HG03280 (cell line): ENCODE data around the gene ADGB.
"Not testable (repeated sequence)": the region's sequence is repeated elsewhere in the genome, so short reads cannot be mapped to it uniquely, and the experiment has no call there.

ENCODE experiments used
- ATAC-seq: cut with Tn5 transposase; IDR thresholded peaks from one replicate; pipeline ENCODE4 v1.9.1; 2021; ENCODE audit warnings: mild to moderate bottlenecking, moderate library complexity; ENCODE audit not compliant: unreplicated experiment

ADGB gene

GRCh38 chr6:146814148-146814750, 215.5 kb downstream of the ADGB start:
- no peak for ATAC-seq

- not testable (repeated sequence) for ATAC-seq
These were observed 217.0 kb downstream of the ADGB start for GRCh38 chr6:146815511-146816462.

- no peak for ATAC-seq
These were observed 221.0 kb downstream of the ADGB start for GRCh38 chr6:146819596-146820320.

- no peak for ATAC-seq
These were observed 228.6 kb downstream of the ADGB start for GRCh38 chr6:146827216-146827928.

GRCh38 chr6:146829792-146830565, 231.2 kb downstream of the ADGB start:
- no peak for ATAC-seq

GRCh38 chr6:146833157-146833556, 234.4 kb downstream of the ADGB start:
- ATAC-seq: no peak

- no peak for ATAC-seq
These were observed 241.4 kb downstream of the ADGB start for GRCh38 chr6:146840216-146840615.

- ATAC-seq: no peak
These were observed 241.9 kb downstream of the ADGB start for GRCh38 chr6:146840641-146841040.

GRCh38 chr6:146847426-146847825, 248.7 kb downstream of the ADGB start:
- no peak for ATAC-seq

- ATAC-seq: no peak
These were observed 251.6 kb downstream of the ADGB start for GRCh38 chr6:146850238-146850896.

- ATAC-seq: no peak
These were observed 252.2 kb downstream of the ADGB start for GRCh38 chr6:146850981-146851380.

- no peak for ATAC-seq
These were observed 253.1 kb downstream of the ADGB start for GRCh38 chr6:146851837-146852236.

- not testable (repeated sequence) for ATAC-seq
These were observed 255.9 kb downstream of the ADGB start for GRCh38 chr6:146854521-146855255.

GRCh38 chr6:146855889-146856288, 257.1 kb downstream of the ADGB start:
- ATAC-seq: no peak

GRCh38 chr6:146856296-146856695, 257.5 kb downstream of the ADGB start:
- no peak for ATAC-seq

- peak; percentile 91 for ATAC-seq
These were observed 258.6 kb downstream of the ADGB start for GRCh38 chr6:146857180-146857979.

- ATAC-seq: peak; percentile 29
These were observed 259.2 kb downstream of the ADGB start for GRCh38 chr6:146857980-146858347.

GRCh38 chr6:146859206-146859605, 260.4 kb downstream of the ADGB start:
- no peak for ATAC-seq
